Adipocyte (in vitro differentiated cells): ENCODE results near the gene USP28.
"Not testable (repeated sequence)": the region's sequence is repeated elsewhere in the genome, so short reads cannot be mapped to it uniquely, and the experiment has no call there.

ENCODE experiments used
- DNase-seq: peaks from one replicate; pipeline ENCODE4 v3.0.0-alpha.2; 2015; ENCODE audit warnings: low read depth
- H3K27me3 ChIP-seq: replicated peaks from 2 replicates; pipeline ENCODE4 v1.7.0; 2013; ENCODE audit warnings: mild to moderate bottlenecking, low read length, moderate library complexity; ENCODE audit not compliant: control insufficient read depth, insufficient read depth
- H3K36me3 ChIP-seq: 2 replicates; pipeline ENCODE4 v1.7.0; 2013; ENCODE audit warnings: low read length, mild to moderate bottlenecking, moderate library complexity; ENCODE audit not compliant: control insufficient read depth, insufficient read depth, severe bottlenecking
- H3K4me1 ChIP-seq: 2 replicates; pipeline ENCODE4 v1.7.0; 2013; ENCODE audit warnings: mild to moderate bottlenecking, low read length, moderate library complexity; ENCODE audit not compliant: control insufficient read depth, insufficient read depth
- H3K4me3 ChIP-seq: 2 replicates; pipeline ENCODE4 v1.7.0; 2013; ENCODE audit warnings: mild to moderate bottlenecking, low read length, moderate library complexity
- H3K9ac ChIP-seq: 2 replicates; pipeline ENCODE4 v1.7.0; 2013; ENCODE audit warnings: mild to moderate bottlenecking, low read length, moderate library complexity
- H3K9me3 ChIP-seq: 2 replicates; pipeline ENCODE4 v1.7.0; 2013; ENCODE audit warnings: mild to moderate bottlenecking, low read length, moderate library complexity; ENCODE audit not compliant: control insufficient read depth

The USP28 gene

GRCh38 chr11:113789675-113790320 lies 85.6 kb downstream of the USP28 start:
- Histone ChIP-seq H3K4me1 (no peaks in the 10 kb centered on the region), H3K9me3 (no peaks in the 10 kb centered on the region), H3K27me3 (peaks cover 12% of the 10 kb centered on the region), H3K4me3 (no peak overlapping the region), H3K9ac (no peak overlapping the region), H3K36me3 (no peaks in the 10 kb centered on the region)
- no peak for DNase-seq

- not testable (repeated sequence) for H3K4me1 ChIP-seq, H3K36me3 ChIP-seq, H3K9ac ChIP-seq, H3K4me3 ChIP-seq, H3K9me3 ChIP-seq, DNase-seq
- H3K27me3 ChIP-seq = peaks cover 12% of the 10 kb centered on the region
Observed at GRCh38 chr11:113789016-113789415, 86.4 kb downstream of the USP28 start.

- Histone ChIP-seq H3K27me3 (peaks cover 22% of the 10 kb centered on the region), H3K9me3 (no peaks in the 10 kb centered on the region), H3K9ac (no peak overlapping the region), H3K36me3 (no peaks in the 10 kb centered on the region), H3K4me1 (peaks cover 4% of the 10 kb centered on the region), H3K4me3 (no peak overlapping the region)
- DNase-seq = no peak
Observed at GRCh38 chr11:113782134-113782533, 93.2 kb downstream of the USP28 start.

GRCh38 chr11:113781682-113782081 lies 93.7 kb downstream of the USP28 start:
- Histone ChIP-seq H3K4me1 (peaks cover 4% of the 10 kb centered on the region), H3K36me3 (no peaks in the 10 kb centered on the region), H3K4me3 (no peak overlapping the region), H3K27me3 (peaks cover 22% of the 10 kb centered on the region), H3K9ac (no peak overlapping the region), H3K9me3 (no peaks in the 10 kb centered on the region)
- no peak for DNase-seq

GRCh38 chr11:113779496-113779895 lies 95.9 kb downstream of the USP28 start, which contains the start of gene CLDN25:
Gene CLDN25 (plus strand): TSS chr11:113779796. CDS start chr11:113779796, 0 bp downstream.
- Histone ChIP-seq H3K27me3 (peaks cover 17% of the 10 kb centered on the region), H3K36me3 (no peaks in the 10 kb centered on the region), H3K4me1 (peaks cover 4% of the 10 kb centered on the region), H3K4me3 (no peak within 1 kb of the TSS), H3K9ac (no peak within 1 kb of the TSS), H3K9me3 (no peaks in the 10 kb centered on the region)
- DNase-seq = no peak

GRCh38 chr11:113778111-113778910 lies 97.1 kb downstream of the USP28 start:
- Histone ChIP-seq H3K36me3 (no peaks in the 10 kb centered on the region), H3K27me3 (peaks cover 17% of the 10 kb centered on the region), H3K4me3 (no peak overlapping the region), H3K9me3 (no peaks in the 10 kb centered on the region), H3K4me1 (peaks cover 4% of the 10 kb centered on the region), H3K9ac (no peak overlapping the region)
- DNase-seq = peak; percentile 42

DNA sequence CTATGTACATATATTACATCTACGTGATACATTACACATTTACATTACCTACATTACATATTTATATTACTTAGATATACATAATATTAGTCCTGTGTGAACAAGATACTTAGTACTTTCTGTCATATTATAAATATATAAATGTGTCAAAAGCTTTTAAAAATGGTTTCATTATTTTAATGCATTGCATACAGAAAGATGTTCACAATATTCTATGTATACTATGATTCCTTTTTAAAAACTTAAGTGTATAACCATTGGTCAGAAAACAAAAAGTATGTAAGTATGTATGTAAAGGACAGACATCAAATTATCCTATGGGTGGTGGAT lies 101.2 kb downstream of the USP28 start:
- H3K27me3 ChIP-seq = no peaks in the 10 kb centered on the region
- no peak for DNase-seq
- H3K4me1 ChIP-seq = peaks cover 11% of the 10 kb centered on the region
- peak overlapping the region; percentile 90 for H3K4me3 ChIP-seq
- H3K36me3 ChIP-seq = peaks cover 2% of the 10 kb centered on the region
- H3K9me3 ChIP-seq = no peaks in the 10 kb centered on the region
- H3K9ac ChIP-seq = peak overlapping the region; percentile 91

DNA sequence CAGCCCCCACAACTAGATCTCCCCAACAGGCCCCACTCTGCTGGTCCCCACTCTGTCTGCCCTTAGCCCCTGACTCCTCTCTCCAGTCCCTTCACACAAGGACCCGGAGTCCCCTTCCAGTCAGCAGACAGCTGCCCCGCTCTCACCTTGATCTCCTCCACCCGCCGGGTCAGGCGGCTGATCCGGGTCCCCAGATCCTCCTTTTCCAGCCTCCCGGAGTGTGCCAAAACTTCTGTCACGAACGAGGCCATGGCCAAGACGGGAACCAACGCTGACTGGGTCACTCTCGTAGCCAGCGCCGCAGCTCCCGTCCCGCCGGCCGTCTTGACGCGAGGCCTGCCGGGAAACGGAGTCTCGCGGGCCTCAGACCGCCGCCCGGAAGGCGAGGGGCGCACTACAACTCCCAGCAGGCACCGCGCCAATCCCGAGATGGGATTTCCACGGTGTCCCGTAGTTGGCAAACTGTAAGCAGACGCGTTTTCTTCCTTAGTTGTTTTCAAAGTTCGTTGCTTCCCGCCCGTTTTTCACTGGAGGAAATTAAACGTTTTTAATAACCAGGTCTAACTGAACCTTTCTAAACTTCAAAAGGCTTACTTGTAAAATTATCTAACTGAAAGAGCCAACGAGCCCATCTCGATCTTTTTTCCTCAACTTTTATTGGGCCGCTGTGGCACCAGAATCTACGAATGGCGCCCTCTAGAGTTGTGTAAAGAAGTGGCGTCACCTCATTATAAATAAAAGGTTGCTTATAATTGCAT lies 101.8 kb downstream of the USP28 start, which contains the start of gene ZW10:
TSS of gene ZW10 (minus strand) at position 277 of the 758 bp plus-strand sequence. CDS start at position 251, 26 bp downstream.
- peak within 1 kb of the TSS; percentile 90 for H3K4me3 ChIP-seq
- peaks cover 6% of the 10 kb centered on the region for H3K36me3 ChIP-seq

DNA sequence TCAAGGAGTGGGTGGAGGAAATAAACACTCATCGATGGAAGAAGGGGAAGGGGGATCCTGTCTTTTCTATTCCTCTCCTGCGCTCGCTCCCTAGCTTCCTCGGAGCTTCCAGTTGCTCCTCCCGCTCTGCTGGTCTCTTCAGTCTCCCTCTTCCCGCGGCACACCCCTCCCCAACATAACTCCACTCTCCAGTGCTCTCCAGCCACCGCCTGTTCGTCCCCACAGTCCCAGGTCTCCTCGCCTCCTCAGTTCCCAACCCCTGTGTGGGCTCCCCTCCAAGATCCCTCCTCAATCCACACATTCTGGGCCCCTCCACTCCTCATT lies 102.3 kb downstream of the USP28 start:
- Histone ChIP-seq H3K9me3 (no peaks in the 10 kb centered on the region), H3K36me3 (peaks cover 12% of the 10 kb centered on the region), H3K9ac (peak overlapping the region; percentile 91), H3K4me3 (peak overlapping the region; percentile 90), H3K4me1 (peaks cover 7% of the 10 kb centered on the region), H3K27me3 (no peaks in the 10 kb centered on the region)
- peak; percentile 68 for DNase-seq

More for the DNA sequence above, 101.8 kb downstream of the USP28 start, which contains the start of gene ZW10:
- peaks cover 11% of the 10 kb centered on the region for H3K4me1 ChIP-seq
- H3K9me3 ChIP-seq = no peaks in the 10 kb centered on the region
- peak within 1 kb of the TSS; percentile 91 for H3K9ac ChIP-seq
- peak; percentile 100 for DNase-seq
- no peaks in the 10 kb centered on the region for H3K27me3 ChIP-seq

DNA sequence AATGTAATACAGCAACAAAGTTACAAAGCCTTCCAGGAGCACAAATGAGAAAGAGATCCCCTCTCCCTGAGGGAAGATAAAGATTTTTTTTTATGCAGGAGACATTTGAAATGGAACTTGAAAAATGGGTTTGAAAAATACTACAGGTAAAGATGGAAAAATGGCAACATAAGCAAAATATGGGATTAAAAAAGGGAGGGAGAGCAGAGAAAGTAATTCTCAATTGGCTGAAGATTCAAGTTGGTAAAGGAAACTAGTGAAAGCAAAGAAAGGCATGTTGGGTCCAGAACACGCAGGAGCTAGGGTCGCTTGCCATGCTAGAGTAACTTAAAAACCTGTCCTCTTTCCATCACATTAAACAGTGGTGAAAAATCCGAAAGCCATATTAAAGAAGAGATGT lies 103.4 kb downstream of the USP28 start:
- Histone ChIP-seq H3K27me3 (no peaks in the 10 kb centered on the region), H3K4me3 (peak overlapping the region; percentile 90), H3K36me3 (peaks cover 21% of the 10 kb centered on the region), H3K9ac (no peak overlapping the region), H3K9me3 (no peaks in the 10 kb centered on the region), H3K4me1 (peaks cover 6% of the 10 kb centered on the region)
- DNase-seq = no peak
